Measurements from ENCODE around the gene S1PR4.
"Not testable (repeated sequence)": the region's sequence is repeated elsewhere in the genome, so short reads cannot be mapped to it uniquely, and the experiment has no call there.

- TF ChIP-seq, protein P1, sequence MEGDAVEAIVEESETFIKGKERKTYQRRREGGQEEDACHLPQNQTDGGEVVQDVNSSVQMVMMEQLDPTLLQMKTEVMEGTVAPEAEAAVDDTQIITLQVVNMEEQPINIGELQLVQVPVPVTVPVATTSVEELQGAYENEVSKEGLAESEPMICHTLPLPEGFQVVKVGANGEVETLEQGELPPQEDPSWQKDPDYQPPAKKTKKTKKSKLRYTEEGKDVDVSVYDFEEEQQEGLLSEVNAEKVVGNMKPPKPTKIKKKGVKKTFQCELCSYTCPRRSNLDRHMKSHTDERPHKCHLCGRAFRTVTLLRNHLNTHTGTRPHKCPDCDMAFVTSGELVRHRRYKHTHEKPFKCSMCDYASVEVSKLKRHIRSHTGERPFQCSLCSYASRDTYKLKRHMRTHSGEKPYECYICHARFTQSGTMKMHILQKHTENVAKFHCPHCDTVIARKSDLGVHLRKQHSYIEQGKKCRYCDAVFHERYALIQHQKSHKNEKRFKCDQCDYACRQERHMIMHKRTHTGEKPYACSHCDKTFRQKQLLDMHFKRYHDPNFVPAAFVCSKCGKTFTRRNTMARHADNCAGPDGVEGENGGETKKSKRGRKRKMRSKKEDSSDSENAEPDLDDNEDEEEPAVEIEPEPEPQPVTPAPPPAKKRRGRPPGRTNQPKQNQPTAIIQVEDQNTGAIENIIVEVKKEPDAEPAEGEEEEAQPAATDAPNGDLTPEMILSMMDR (IDR thresholded peaks at IDR 0.05; ENCODE audit: insufficient read depth, low read length, poor library complexity, severe bottlenecking): not testable (repeated sequence)
- not testable (repeated sequence) for TF ChIP-seq EZH2phosphoT487 (conservative IDR thresholded peaks at IDR 0.05; ENCODE audit: low read length)
Measured at GRCh38 chr19:3191806-3192104, 13.2 kb downstream of the S1PR4 start.

Measured in SU-DHL-6 (cell line).